ENCODE results near the gene HHLA2. TPM values are rescaled to one million over a fixed set of nuclear protein-coding genes. Genes with fewer than 3 reads are reported as not detected.

The HHLA2 gene
- total RNA-seq, 1 experiment from 2014 or later = 0.07 TPM

- no peak overlapping the region for H3K4me3 Mint-ChIP-seq
- ChIA-PET POLR2A (no interaction called here), CTCF (no interaction called here)
- no peaks in the 10 kb centered on the region for H3K27me3 Mint-ChIP-seq (ENCODE audit: low read depth)
- H3K9me3 Mint-ChIP-seq = peaks cover 3% of the 10 kb centered on the region
- H3K4me1 Mint-ChIP-seq = no peaks in the 10 kb centered on the region
- no peaks in the 10 kb centered on the region for H3K36me3 Mint-ChIP-seq
- DNase-seq (ENCODE audit: low spot score) (no peak), ATAC-seq (no peak)
- TF ChIP-seq NFE2L1 (CRISPR knock-in tag; IDR thresholded peaks at IDR 0.05) = no peak
- no peak for TF ChIP-seq SOX15 (CRISPR knock-in tag; IDR thresholded peaks at IDR 0.05)
- TF ChIP-seq ATF6 (CRISPR knock-in tag; IDR thresholded peaks at IDR 0.05) = no peak
- TF ChIP-seq NR2C2 (CRISPR knock-in tag; IDR thresholded peaks at IDR 0.05) = no peak
- no peak for TF ChIP-seq ZNF281 (CRISPR knock-in tag; IDR thresholded peaks at IDR 0.05)
- TF ChIP-seq FOXP4 (CRISPR knock-in tag; IDR thresholded peaks at IDR 0.05) = no peak
- no peak for TF ChIP-seq MAX (CRISPR knock-in tag; IDR thresholded peaks at IDR 0.05)
- TF ChIP-seq ZNF219 (CRISPR knock-in tag; IDR thresholded peaks at IDR 0.05; ENCODE audit: borderline replicate concordance) = no peak
- TF ChIP-seq ELF4 (CRISPR knock-in tag; IDR thresholded peaks at IDR 0.05; ENCODE audit: low read depth) = no peak
- TF ChIP-seq JUN (CRISPR knock-in tag; IDR thresholded peaks at IDR 0.05) = no peak
- no peak for TF ChIP-seq GRHL2 (CRISPR knock-in tag; IDR thresholded peaks at IDR 0.05; ENCODE audit: insufficient replicate concordance, severe bottlenecking)
- TF ChIP-seq E2F5 (CRISPR knock-in tag; IDR thresholded peaks at IDR 0.05) = no peak
- no peak for TF ChIP-seq GABPB1 (CRISPR knock-in tag; IDR thresholded peaks at IDR 0.05)
- no peak for TF ChIP-seq ZNF396 (CRISPR knock-in tag; IDR thresholded peaks at IDR 0.05; ENCODE audit: borderline replicate concordance)
- TF ChIP-seq TEAD1 (CRISPR knock-in tag; IDR thresholded peaks at IDR 0.05) = no peak
- no peak for TF ChIP-seq ZNF532 (CRISPR knock-in tag; IDR thresholded peaks at IDR 0.05; ENCODE audit: borderline replicate concordance)
- no peak for TF ChIP-seq ERG (CRISPR knock-in tag; IDR thresholded peaks at IDR 0.05)
- no peak overlapping the region for H3K27ac Mint-ChIP-seq
Observed at GRCh38 chr3:108346301-108347227, 50.2 kb downstream of the HHLA2 start.

Data from WTC11 (cell line).